ENCODE data around the gene CADM4.

- TF ChIP-seq POLR2A (IDR thresholded peaks at IDR 0.05; ENCODE audit: extremely low read depth, insufficient read length) (no peak), CTCF (IDR thresholded peaks at IDR 0.05; ENCODE audit: low read depth, low read length) (no peak), MYC (IDR thresholded peaks at IDR 0.05; ENCODE audit: low read depth, low read length) (no peak)
- TF ChIP-seq, protein P1, sequence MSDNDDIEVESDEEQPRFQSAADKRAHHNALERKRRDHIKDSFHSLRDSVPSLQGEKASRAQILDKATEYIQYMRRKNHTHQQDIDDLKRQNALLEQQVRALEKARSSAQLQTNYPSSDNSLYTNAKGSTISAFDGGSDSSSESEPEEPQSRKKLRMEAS (IDR thresholded peaks at IDR 0.05; ENCODE audit: low read depth, low read length): no peak
Measured at GRCh38 chr19:43649514-43649913, 9.9 kb upstream of the CADM4 start.

Data from NB4 (cell line).